BJ (cell line): ENCODE results near the gene USH1C. TPM values are rescaled to one million over a fixed set of nuclear protein-coding genes. Genes with fewer than 3 reads are reported as not detected.

Experiments used
- CTCF ChIA-PET: fragments of 350-600 bp; formaldehyde crosslinking; extraction: SDS; loops from one replicate; lab custom pipeline; 2021; ENCODE audit warnings: antibody characterized with exemption, inconsistent platforms; lab: Yijun Ruan, JAX
- POLR2A ChIA-PET: fragments of 300-600 bp; sonication (Branson Sonifier 250); formaldehyde crosslinking; extraction: SDS; loops from one replicate; lab custom pipeline; 2021; ENCODE audit warnings: antibody characterized with exemption; lab: Charles Lee
- DNase-seq: peaks from one replicate; pipeline ENCODE4 v3.0.0-alpha.2; 2011; ENCODE audit warnings: low read depth
- H3K27me3 ChIP-seq: 2 replicates; pipeline ENCODE4 v1.6.0; 2011; ENCODE audit warnings: low read length; ENCODE audit not compliant: control insufficient read depth, insufficient read depth
- H3K36me3 ChIP-seq: 2 replicates; pipeline ENCODE4 v1.5.1; 2011; ENCODE audit warnings: low read length; ENCODE audit not compliant: control insufficient read depth, insufficient read depth
- H3K4me3 ChIP-seq: 2 replicates; pipeline ENCODE4 v1.5.1; 2011; ENCODE audit warnings: low read depth, mild to moderate bottlenecking, control low read depth, low read length
- CTCF ChIP-seq: IDR thresholded peaks from 2 replicates; pipeline ENCODE4 v1.5.1; 2011; ENCODE audit warnings: low read depth, mild to moderate bottlenecking, control low read depth, inconsistent platforms, low read length, moderate library complexity; ENCODE audit not compliant: insufficient read depth
- polyA plus RNA-seq: library from polyadenylated mRNA; depleted of rRNA; stranded (reverse); fragments of >200 nt; gene quantifications from 2 replicates; pipeline ENCODE4 v1.2.3, GENCODE V29; 2011

Gene USH1C
- polyA plus RNA-seq, 1 experiment = not detected

GRCh38 chr11:17504330-17505107 is 39.7 kb downstream of the USH1C start:
- POLR2A ChIA-PET = no interaction called here
- CTCF ChIA-PET = interaction anchor here (0.6 to 8.7 kb wide), 31 partner anchors 9 to 1564 kb away, joined by 3 to 101 read pairs (median 4); partner anchors contain the start of gene KCNJ11
- Histone ChIP-seq H3K36me3 (no peaks in the 10 kb centered on the region), H3K27me3 (peaks cover 5% of the 10 kb centered on the region), H3K4me3 (no peak overlapping the region)
- no peak for DNase-seq
- peak; percentile 91 for TF ChIP-seq CTCF

- ChIA-PET CTCF (interaction anchor here (0.7 to 8.7 kb wide), 5 partner anchors 9 to 119 kb away, joined by 3 to 101 read pairs (median 7); no protein-coding TSS in a partner anchor), POLR2A (no interaction called here)
- Histone ChIP-seq H3K36me3 (no peaks in the 10 kb centered on the region), H3K27me3 (peaks cover 4% of the 10 kb centered on the region), H3K4me3 (no peak overlapping the region)
- TF ChIP-seq CTCF = no peak
- DNase-seq = no peak
Measured at GRCh38 chr11:17502630-17503029, 41.6 kb downstream of the USH1C start.

- no peak for DNase-seq
- TF ChIP-seq CTCF = no peak
- Histone ChIP-seq H3K36me3 (no peaks in the 10 kb centered on the region), H3K4me3 (no peak overlapping the region), H3K27me3 (peaks cover 6% of the 10 kb centered on the region; the same call in 1 of the 2 replicates)
- ChIA-PET CTCF (interaction anchor here (1.1 to 8.7 kb wide), 2 partner anchors 12 to 117 kb away, joined by 5 to 101 read pairs; no protein-coding TSS in a partner anchor), POLR2A (no interaction called here)
Measured at GRCh38 chr11:17500673-17501072, 43.5 kb downstream of the USH1C start.

- Histone ChIP-seq H3K27me3 (peaks cover 7% of the 10 kb centered on the region; the same call in 1 of the 2 replicates), H3K4me3 (no peak overlapping the region), H3K36me3 (no peaks in the 10 kb centered on the region)
- peak; percentile 37 for TF ChIP-seq CTCF
- CTCF ChIA-PET = interaction anchor here (0.6 to 2.2 kb wide), 8 partner anchors 13 to 268 kb away, joined by 3 to 9 read pairs (median 4); no protein-coding TSS in a partner anchor
- DNase-seq = no peak
- POLR2A ChIA-PET = no interaction called here
Measured at GRCh38 chr11:17498475-17498874, 45.7 kb downstream of the USH1C start.

- no peak for DNase-seq
- no peak for TF ChIP-seq CTCF
- peaks cover 7% of the 10 kb centered on the region; the same call in 1 of the 2 replicates for H3K27me3 ChIP-seq
- H3K36me3 ChIP-seq = no peaks in the 10 kb centered on the region
- POLR2A ChIA-PET = no interaction called here
- H3K4me3 ChIP-seq = no peak overlapping the region
- CTCF ChIA-PET = interaction anchor here (0.6 to 2.2 kb wide), 7 partner anchors 16 to 268 kb away, joined by 3 to 9 read pairs (median 4); no protein-coding TSS in a partner anchor
Measured at GRCh38 chr11:17498058-17498457, 46.2 kb downstream of the USH1C start.
